Progenitor cell of endocrine pancreas (in vitro differentiated cells): ENCODE data around the gene MPG. TPM values are rescaled to one million over a fixed set of nuclear protein-coding genes. Genes with fewer than 3 reads are reported as not detected.

Source experiments
- DNase-seq: peaks from one replicate; pipeline ENCODE4 v3.0.0; 2021; ENCODE audit warnings: low spot score; ENCODE audit not compliant: unreplicated experiment
- H3K27ac Mint-ChIP-seq: 2 replicates; pipeline ENCODE4 v1.8.0; 2021; ENCODE audit warnings: mild to moderate bottlenecking, moderate library complexity, mixed read lengths
- H3K27me3 Mint-ChIP-seq: 2 replicates; pipeline ENCODE4 v1.8.0; 2021; ENCODE audit warnings: mixed read lengths
- H3K36me3 Mint-ChIP-seq: 2 replicates; pipeline ENCODE4 v1.8.0; 2022; ENCODE audit warnings: mixed read lengths; ENCODE audit not compliant: insufficient read depth
- H3K4me1 Mint-ChIP-seq: 2 replicates; pipeline ENCODE4 v1.8.0; 2021; ENCODE audit warnings: low read depth, mixed read lengths
- H3K4me3 Mint-ChIP-seq: 2 replicates; pipeline ENCODE4 v1.8.0; 2021; ENCODE audit warnings: low read depth, mild to moderate bottlenecking, moderate library complexity, mixed read lengths
- H3K9me3 Mint-ChIP-seq: 2 replicates; pipeline ENCODE4 v1.8.0; 2021; ENCODE audit warnings: low read depth, mixed read lengths
- CTCF ChIP-seq: fragments of 200-600 bp; sonication (generic); IDR thresholded peaks from one replicate; pipeline ENCODE4 v1.5.0; 2021; ENCODE audit warnings: antibody characterized with exemption, mild to moderate bottlenecking; ENCODE audit not compliant: unreplicated experiment
- total RNA-seq: library from RNA; stranded (reverse); gene quantifications from 2 replicates; pipeline ENCODE4 v1.2.1, GENCODE V29; 2021

The MPG gene
- total RNA-seq, 1 donor from 2014 or later, result 35.2 TPM

- TF ChIP-seq CTCF, result no peak
- peaks cover 8% of the 10 kb centered on the region for H3K27me3 Mint-ChIP-seq
These were observed 3.2 kb upstream of the MPG start for GRCh38 chr16:74747-75334.

GRCh38 chr16:75580-76501 is 2.2 kb upstream of the MPG start:
- Mint-ChIP-seq H3K27ac (peak overlapping the region; percentile 24), H3K4me1 (peaks cover 23% of the 10 kb centered on the region), H3K9me3 (no peaks in the 10 kb centered on the region), H3K4me3 (peak overlapping the region; percentile 65), H3K27me3 (peaks cover 8% of the 10 kb centered on the region), H3K36me3 (no peaks in the 10 kb centered on the region)
- TF ChIP-seq CTCF, result peak; percentile 10
- DNase-seq, result no peak

More at GRCh38 chr16:74747-75334, 3.2 kb upstream of the MPG start:
- Mint-ChIP-seq H3K9me3 (no peaks in the 10 kb centered on the region), H3K27ac (peak overlapping the region; percentile 62), H3K4me3 (peak overlapping the region; percentile 39), H3K4me1 (peaks cover 25% of the 10 kb centered on the region), H3K36me3 (no peaks in the 10 kb centered on the region)
- no peak for DNase-seq

DNA sequence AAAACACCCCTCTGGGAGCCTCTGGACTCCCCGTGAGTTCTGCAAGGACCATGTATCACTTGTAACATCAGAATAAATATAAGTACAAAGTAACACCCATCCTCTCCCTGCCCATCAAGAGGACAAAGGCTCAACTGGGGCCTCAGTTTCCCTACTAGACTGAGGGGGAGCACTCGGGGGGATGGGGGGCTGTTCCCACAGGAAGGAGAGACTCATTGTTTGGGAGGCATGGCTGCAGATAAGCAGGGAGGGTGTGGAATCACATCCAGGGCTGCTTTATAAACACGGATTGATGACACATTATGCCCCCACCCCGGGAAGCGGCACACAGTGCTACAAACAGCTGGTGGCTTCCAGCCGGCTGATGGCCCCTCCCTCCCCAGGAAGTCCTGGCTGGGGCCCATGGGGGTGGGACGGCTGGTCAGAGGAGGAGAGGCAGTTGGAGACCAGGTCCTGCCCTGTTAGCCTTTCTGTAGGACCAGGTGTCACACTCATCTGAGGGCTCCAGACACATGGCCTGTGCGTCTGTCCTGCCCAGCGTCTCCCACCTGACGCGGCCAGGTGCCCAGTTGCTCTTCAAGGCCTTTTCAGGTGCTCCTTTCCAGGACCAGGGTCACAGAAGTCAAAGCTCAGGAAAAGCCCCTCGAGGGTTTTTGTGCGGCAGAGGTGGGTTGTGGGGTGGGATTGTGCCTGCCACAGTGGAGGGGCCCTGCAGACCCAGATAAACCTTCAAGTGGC is 1.3 kb upstream of the MPG start:
- no peak overlapping the region for H3K27ac Mint-ChIP-seq
- no peak for TF ChIP-seq CTCF
- no peak for DNase-seq
- peak overlapping the region; percentile 65 for H3K4me3 Mint-ChIP-seq
- H3K27me3 Mint-ChIP-seq, result peaks cover 8% of the 10 kb centered on the region
- peaks cover 19% of the 10 kb centered on the region for H3K4me1 Mint-ChIP-seq
- H3K9me3 Mint-ChIP-seq, result no peaks in the 10 kb centered on the region
- no peaks in the 10 kb centered on the region for H3K36me3 Mint-ChIP-seq

- Mint-ChIP-seq H3K27ac (peak overlapping the region; percentile 67), H3K4me1 (peaks cover 19% of the 10 kb centered on the region), H3K4me3 (peak overlapping the region; percentile 65), H3K9me3 (no peaks in the 10 kb centered on the region), H3K36me3 (no peaks in the 10 kb centered on the region), H3K27me3 (peaks cover 8% of the 10 kb centered on the region)
- TF ChIP-seq CTCF, result no peak
- no peak for DNase-seq
These were observed 685 bp upstream of the MPG start for GRCh38 chr16:77273-77806.
